Measurements from ENCODE around the gene NTNG1. TPM values are rescaled to one million over a fixed set of nuclear protein-coding genes. Genes with fewer than 3 reads are reported as not detected.

The NTNG1 gene
- total RNA-seq, 1 donor from 2014 or later, result 8.1 TPM

Other genes starting within 250 kb of the NTNG1 start
- gene PRMT6, start 84.4 kb upstream of the NTNG1 start, total RNA-seq, result 14.2 and 14.9 TPM in 2 replicates